NCI-H524 (cell line): ENCODE results near the gene E2F1.

Source experiments
- DNase-seq, 2 experiments: peaks; one replicate each; lab custom pipeline; 2025; lab: John Stamatoyannopoulos, UW

Gene E2F1

GRCh38 chr20:33671573-33672288 lies 14.5 kb downstream of the E2F1 start:
- peak; percentile 41 to 49 for DNase-seq

GRCh38 chr20:33670715-33671499 lies 15.3 kb downstream of the E2F1 start:
- no peak for DNase-seq

DNA sequence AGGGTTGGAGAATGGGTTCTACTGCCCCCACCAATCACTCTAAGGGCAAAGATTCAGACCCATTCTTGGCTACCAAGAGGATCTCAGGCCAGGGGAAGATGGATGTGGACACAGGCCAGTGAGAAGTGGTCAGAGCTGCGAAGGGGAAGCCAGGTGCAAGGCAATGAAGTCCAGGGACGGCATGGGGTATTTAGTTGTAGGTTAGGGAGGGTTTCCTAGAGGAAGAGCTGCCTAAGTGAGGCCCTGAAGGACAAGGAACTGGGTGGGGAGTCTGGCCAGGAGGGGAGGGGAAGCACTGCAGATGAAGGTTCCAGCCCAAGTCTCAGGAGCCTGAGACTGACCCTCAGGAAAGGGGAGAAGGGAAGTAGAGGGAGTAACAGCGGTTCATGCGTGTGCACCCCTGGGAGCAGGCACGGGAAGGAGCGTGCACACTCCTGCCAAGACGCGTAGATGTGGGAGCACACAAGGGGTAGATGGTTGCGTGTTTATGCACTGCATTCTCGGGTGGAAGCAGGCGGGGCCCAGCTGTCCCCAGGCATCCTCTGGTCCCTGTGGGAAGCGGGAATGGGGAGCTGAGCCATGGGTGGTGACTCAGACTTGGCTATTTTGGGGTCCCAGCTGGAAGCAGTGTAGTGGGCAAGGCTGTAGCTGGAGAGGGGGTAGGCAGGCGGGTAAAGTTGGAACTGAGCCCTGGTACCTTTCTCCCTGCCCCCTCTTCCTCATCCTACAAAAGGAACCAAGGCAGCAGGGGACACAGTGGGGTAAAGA lies 16.1 kb downstream of the E2F1 start:
- no peak for DNase-seq

DNA sequence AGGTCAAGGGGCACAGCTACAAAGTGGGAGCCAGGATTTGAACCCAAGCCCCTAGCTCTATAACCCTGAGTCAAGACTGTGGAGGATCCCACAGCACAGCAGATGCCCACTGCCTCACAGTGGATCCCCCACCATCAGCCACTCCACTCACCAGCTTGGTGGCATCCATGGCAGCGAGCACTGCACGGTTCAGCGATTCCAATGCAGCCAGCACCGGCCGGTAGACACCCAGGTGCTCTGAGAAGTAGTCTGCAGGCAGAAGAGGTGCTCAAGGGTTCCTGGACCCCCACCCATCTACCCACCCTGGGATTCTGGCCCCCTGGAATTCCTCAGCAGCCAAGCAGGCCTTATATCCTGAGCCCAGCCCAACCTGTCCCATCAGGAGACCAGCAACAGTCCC lies 17.0 kb downstream of the E2F1 start:
- no peak for DNase-seq

GRCh38 chr20:33668466-33669155 lies 17.6 kb downstream of the E2F1 start:
- DNase-seq, result no peak

DNA sequence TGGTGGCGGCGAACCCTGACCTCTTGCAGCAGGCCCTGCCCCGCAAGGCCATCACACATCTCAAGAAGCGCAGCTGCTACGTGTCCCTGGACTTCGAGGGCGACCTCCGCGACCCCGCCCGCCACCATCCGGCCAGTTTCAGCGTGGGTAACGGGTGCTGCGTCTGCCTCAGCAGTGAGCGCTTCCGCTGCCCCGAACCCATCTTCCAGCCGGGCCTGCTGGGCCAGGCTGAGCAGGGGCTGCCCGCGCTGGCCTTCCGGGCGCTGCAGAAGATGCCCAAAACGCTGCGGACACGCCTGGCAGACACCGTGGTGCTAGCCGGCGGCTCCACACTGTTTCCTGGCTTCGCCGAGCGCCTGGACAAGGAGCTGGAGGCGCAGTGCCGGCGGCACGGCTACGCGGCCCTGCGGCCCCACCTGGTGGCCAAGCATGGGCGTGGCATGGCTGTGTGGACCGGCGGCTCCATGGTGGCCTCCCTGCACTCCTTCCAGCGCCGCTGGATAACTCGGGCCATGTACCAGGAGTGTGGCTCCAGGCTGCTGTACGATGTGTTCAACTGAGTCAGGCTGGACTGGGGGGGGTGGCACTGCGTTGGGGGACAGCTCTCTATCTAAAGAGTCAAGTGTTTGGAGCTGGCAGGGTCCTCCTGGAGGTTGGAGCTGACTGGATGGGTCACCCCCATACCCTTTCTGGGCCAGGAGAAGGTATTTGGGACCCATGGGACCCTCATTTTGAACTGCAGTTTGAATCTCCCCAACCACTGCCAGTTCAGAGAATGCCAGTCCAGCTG lies 18.3 kb downstream of the E2F1 start:
- peak in 1 of 2 experiments; percentile 49 for DNase-seq

GRCh38 chr20:33667245-33667675 lies 18.9 kb downstream of the E2F1 start:
- DNase-seq, result no peak

DNA sequence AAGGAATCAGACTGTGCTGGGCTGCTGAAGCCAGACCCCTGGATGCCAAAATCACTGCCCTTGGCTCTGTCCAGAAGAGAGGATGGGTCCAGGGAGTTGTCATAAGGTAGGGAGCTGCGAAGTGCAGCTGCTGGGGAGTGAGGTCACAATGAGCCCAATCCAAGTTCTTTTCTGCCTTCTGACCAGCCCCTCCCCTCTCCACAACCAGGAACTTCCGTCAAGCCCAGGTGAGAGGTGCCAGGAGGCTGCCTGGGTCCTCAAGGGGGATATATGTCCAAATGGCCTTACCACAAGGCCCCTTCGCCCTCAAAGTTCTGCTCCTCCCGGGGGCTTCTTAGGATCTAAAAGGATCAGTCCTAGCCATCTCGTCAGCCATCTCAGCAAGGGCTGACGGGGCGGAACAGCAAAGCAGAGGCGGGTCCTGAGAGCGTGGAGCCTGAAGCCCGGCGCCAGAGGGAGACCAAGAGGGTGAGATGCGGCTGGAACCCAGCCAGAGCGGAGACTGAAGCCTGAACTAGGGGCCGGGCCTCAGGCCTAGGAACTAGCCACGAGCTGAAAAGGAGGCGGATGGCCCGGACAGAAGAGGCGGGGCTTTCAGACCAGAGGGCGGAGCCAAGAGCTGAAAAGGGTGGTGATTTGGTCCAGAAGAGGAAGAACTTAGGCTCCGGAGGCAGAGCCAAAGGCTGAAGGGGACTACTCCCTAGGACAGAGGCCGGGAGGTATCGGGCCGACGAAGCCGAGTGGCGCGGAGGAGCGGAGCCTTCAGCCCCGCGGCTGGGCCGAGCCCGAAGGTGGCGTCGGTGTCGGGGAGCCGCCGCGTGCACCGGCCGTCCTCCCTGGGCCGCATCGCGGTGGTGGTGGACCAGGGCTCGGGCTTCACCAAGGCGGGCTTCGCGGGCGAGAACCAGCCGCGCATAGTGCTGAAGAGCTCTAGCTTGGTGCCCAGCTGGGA lies 19.6 kb downstream of the E2F1 start, which contains the start of gene ACTL10:
ACTL10 (plus strand) TSS at position 651 of the 952 bp plus-strand sequence. CDS start 555 bp downstream, outside the sequence.
- no peak for DNase-seq

DNA sequence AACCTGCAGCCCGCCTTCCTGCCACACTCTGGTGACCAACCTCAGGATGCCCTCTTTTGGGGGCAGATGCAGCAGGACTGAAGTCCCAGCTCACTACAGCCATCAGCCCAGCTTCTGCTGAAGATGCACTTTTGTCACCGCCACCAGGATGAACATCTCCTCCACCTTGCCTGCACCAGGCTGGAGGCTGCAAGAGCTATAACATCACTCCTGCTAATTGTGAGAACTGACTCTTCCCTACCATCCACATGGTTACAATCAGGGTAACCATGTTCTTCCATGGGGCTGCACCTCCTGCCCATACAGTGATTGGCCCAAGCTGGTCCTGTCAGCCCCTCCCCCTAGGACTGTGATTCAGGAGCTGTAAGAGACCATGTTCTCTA lies 21.4 kb downstream of the E2F1 start:
- no peak for DNase-seq

- peak in 1 of 2 experiments; percentile 59 for DNase-seq
Observed at GRCh38 chr20:33664085-33664761, 22.0 kb downstream of the E2F1 start.

GRCh38 chr20:33663161-33664084 lies 22.8 kb downstream of the E2F1 start:
- peak; percentile 27 to 76 for DNase-seq

- no peak for DNase-seq
Observed at GRCh38 chr20:33662172-33662571, 24.0 kb downstream of the E2F1 start, which contains the start of gene C20orf144. Gene C20orf144, plus strand, starts transcription at chr20:33662327. Its CDS starts 19 bp downstream, at chr20:33662346.

DNA sequence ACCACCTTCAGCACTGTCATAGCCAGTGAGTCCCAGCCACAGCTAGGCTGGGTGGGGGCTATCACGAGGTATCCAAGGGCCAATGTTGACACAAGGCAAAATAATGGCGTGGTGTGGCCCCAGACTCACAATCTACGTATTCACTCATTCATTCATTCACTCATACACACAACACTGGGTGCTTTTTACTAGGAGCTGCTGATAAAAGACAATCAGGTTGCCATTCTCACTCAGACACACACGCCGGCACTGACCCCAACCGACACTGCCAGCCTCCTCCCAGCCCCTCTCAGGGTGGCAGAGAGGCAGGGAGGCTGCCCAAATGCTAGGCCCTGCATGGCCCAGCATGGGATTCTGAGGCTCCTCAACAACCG lies 25.5 kb downstream of the E2F1 start:
- DNase-seq, result no peak

- DNase-seq, result no peak
Observed at GRCh38 chr20:33660035-33660684, 26.0 kb downstream of the E2F1 start.

DNA sequence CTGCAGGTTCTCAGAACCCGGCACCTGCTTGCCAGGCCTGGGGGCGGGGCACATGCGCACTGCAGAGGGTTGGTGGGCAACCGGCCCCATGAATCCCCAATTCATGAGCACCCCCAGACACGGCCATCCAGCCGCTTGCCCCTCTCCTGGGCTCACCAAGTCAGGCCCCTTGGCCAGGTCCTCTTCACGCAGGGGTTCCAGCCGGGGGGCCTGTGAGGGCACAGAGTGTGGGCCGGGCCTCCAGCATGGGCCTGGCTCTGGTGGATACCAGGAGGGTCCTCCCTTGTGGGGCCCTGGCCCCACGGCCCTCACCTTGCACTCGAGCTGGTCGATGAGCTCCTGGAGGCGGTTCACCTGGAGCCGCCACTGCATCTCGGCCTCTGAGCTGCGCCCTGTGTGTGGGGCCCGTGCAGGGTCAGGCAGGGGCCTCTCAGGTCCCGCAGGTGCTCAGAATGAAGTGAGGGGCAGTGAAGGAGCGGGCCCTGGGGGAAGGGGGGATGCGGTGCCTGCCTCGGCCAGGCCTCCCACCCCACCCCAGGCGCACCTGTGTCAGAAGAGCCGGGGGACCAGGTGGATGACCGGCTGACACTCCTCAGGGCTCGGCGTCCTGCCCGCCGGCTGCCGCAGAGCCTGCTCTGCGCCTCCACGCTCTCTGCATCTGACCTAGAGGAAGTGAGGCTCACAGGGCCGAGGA lies 26.7 kb downstream of the E2F1 start:
- no peak for DNase-seq

- DNase-seq, result no peak
Observed at GRCh38 chr20:33658929-33659328, 27.3 kb downstream of the E2F1 start.

DNA sequence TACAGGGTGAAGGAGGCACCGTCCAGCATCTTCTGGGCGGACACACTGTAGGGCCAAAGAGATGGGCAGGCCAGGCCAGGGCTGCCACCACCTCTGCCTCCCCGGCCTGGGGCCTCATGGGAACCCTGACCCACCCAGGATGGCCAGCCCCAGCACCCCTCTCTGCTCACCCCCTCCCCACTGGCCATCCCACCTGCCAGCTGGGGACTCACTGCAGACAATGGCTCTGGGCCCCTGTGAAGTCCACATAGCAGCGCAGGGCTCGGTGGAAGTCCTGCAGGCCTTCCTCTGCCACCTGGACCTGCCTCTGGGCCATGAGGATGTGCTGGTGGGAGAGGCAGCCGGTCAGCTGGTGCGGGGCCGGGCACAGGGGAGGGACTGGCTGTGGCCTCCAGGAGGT lies 27.7 kb downstream of the E2F1 start:
- no peak for DNase-seq
